Activated CD4-positive, alpha-beta T cell treated with anti-CD3 and anti-CD28 coated beads for 36 hours (primary cell): ENCODE results near the gene COL4A1. TPM values are rescaled to one million over a fixed set of nuclear protein-coding genes. Genes with fewer than 3 reads are reported as not detected.

Experiments used
- ATAC-seq: fragments of 200-7000 bp; cut with Tn5 transposase; one replicate; pipeline ENCODE4 v1.10.0; 2021; ENCODE audit warnings: mild to moderate bottlenecking, moderate library complexity
- CTCF ChIA-PET: fragments of 350-600 bp; sonication (Branson Sonifier 250); formaldehyde crosslinking; loops from one replicate; lab custom pipeline; 2021; ENCODE audit warnings: antibody characterized with exemption; lab: Charles Lee
- POLR2A ChIA-PET: fragments of 350-600 bp; sonication (Branson Sonifier 250); formaldehyde crosslinking; loops from one replicate; lab custom pipeline; 2021; ENCODE audit warnings: antibody characterized with exemption, inconsistent platforms; lab: Charles Lee
- DNase-seq: peaks from one replicate; pipeline ENCODE4 v3.0.0-alpha.2; 2020
- H3K27ac Mint-ChIP-seq: one replicate; pipeline ENCODE4 v1.8.0; 2021; ENCODE audit warnings: mixed read lengths
- H3K27me3 Mint-ChIP-seq: one replicate; pipeline ENCODE4 v1.8.0; 2021; ENCODE audit warnings: mixed read lengths
- H3K36me3 Mint-ChIP-seq: one replicate; pipeline ENCODE4 v1.8.0; 2021; ENCODE audit warnings: low read depth, mixed read lengths
- H3K4me1 Mint-ChIP-seq: one replicate; pipeline ENCODE4 v1.8.0; 2021; ENCODE audit warnings: mixed read lengths
- H3K4me3 Mint-ChIP-seq: one replicate; pipeline ENCODE4 v1.8.0; 2021; ENCODE audit warnings: mild to moderate bottlenecking, moderate library complexity, mixed read lengths
- H3K9me3 Mint-ChIP-seq: one replicate; pipeline ENCODE4 v1.8.0; 2021; ENCODE audit warnings: low read depth, mixed read lengths
- intact Hi-C, 2 experiments: fragments of 100-400 bp; cut with DNase I in 1 of 2; cut with micrococcal nuclease in 1 of 2; formaldehyde crosslinking; loops; one replicate each; pipeline versions ENCODE4 v1.14.2 to v1.15.1; 2022 to 2024; cut with DNase I, micrococcal nuclease
- total RNA-seq, 2 experiments: library from RNA; stranded (reverse); gene quantifications; one replicate each; pipeline ENCODE4 v1.2.3, GENCODE V29; 2021

The COL4A1 gene
- total RNA-seq, 2 experiments from 2014 or later: 0.14 TPM; not detected in 1

- Mint-ChIP-seq H3K9me3 (no peaks in the 10 kb centered on the region), H3K27me3 (peaks cover 13% of the 10 kb centered on the region)
Measured at GRCh38 chr13:110340812-110341444, 34.0 kb upstream of the COL4A1 start.

GRCh38 chr13:110339975-110340550, 33.1 kb upstream of the COL4A1 start:
- Mint-ChIP-seq H3K27me3 (peaks cover 13% of the 10 kb centered on the region), H3K4me1 (peaks cover 25% of the 10 kb centered on the region), H3K4me3 (no peak overlapping the region), H3K36me3 (no peaks in the 10 kb centered on the region), H3K9me3 (peaks cover 2% of the 10 kb centered on the region), H3K27ac (peak overlapping the region; percentile 48)
- intact Hi-C loops: loop anchor here in 1 of 2 experiments (2.0 kb wide), 1 partner anchor 19 kb away; no protein-coding TSS in a partner anchor
- ChIA-PET POLR2A (interaction anchor here (0.5 kb wide), 1 partner anchor 28 kb away, joined by 3 read pairs; no protein-coding TSS in a partner anchor), CTCF (interaction anchor here (1.1 kb wide), 1 partner anchor 12 kb away, joined by 6 read pairs; no protein-coding TSS in a partner anchor)
- ATAC-seq (no peak), DNase-seq (no peak)

More at GRCh38 chr13:110340812-110341444, 34.0 kb upstream of the COL4A1 start:
- Mint-ChIP-seq H3K4me3 (peak overlapping the region; percentile 29), H3K36me3 (no peaks in the 10 kb centered on the region), H3K4me1 (peaks cover 25% of the 10 kb centered on the region), H3K27ac (peak overlapping the region; percentile 78)
- POLR2A ChIA-PET: interaction anchor here (0.5 kb wide), 1 partner anchor 28 kb away, joined by 3 read pairs; no protein-coding TSS in a partner anchor
- DNase-seq (peak; percentile 87), ATAC-seq (peak; percentile 96)
- intact Hi-C loops: loop anchor here in 1 of 2 experiments (2.0 kb wide), 1 partner anchor 20 kb away; no protein-coding TSS in a partner anchor
- CTCF ChIA-PET: interaction anchor here (0.7 to 1.1 kb wide), 2 partner anchors 11 to 917 kb away, joined by 4 to 6 read pairs; no protein-coding TSS in a partner anchor

GRCh38 chr13:110339263-110339662, 32.3 kb upstream of the COL4A1 start:
- intact Hi-C loops: no loop called here
- no peak overlapping the region for H3K4me3 Mint-ChIP-seq
- no peak overlapping the region for H3K27ac Mint-ChIP-seq
- ChIA-PET POLR2A (no interaction called here), CTCF (no interaction called here)
- H3K27me3 Mint-ChIP-seq: peaks cover 13% of the 10 kb centered on the region
- DNase-seq (no peak), ATAC-seq (no peak)
- peaks cover 2% of the 10 kb centered on the region for H3K9me3 Mint-ChIP-seq
- H3K36me3 Mint-ChIP-seq: no peaks in the 10 kb centered on the region
- H3K4me1 Mint-ChIP-seq: peaks cover 25% of the 10 kb centered on the region

- ATAC-seq (no peak), DNase-seq (no peak)
- no peaks in the 10 kb centered on the region for H3K36me3 Mint-ChIP-seq
- intact Hi-C loops: no loop called here
- no peak overlapping the region for H3K4me3 Mint-ChIP-seq
- peaks cover 2% of the 10 kb centered on the region for H3K9me3 Mint-ChIP-seq
- POLR2A ChIA-PET: no interaction called here
- peaks cover 25% of the 10 kb centered on the region for H3K4me1 Mint-ChIP-seq
- CTCF ChIA-PET: no interaction called here
- peaks cover 13% of the 10 kb centered on the region for H3K27me3 Mint-ChIP-seq
- no peak overlapping the region for H3K27ac Mint-ChIP-seq
Measured at GRCh38 chr13:110338441-110339101, 31.6 kb upstream of the COL4A1 start.

- Mint-ChIP-seq H3K4me1 (peaks cover 25% of the 10 kb centered on the region), H3K27me3 (peaks cover 13% of the 10 kb centered on the region), H3K9me3 (peaks cover 2% of the 10 kb centered on the region), H3K27ac (no peak overlapping the region), H3K4me3 (no peak overlapping the region), H3K36me3 (no peaks in the 10 kb centered on the region)
- DNase-seq: no peak
- ChIA-PET POLR2A (no interaction called here), CTCF (no interaction called here)
- no peak for ATAC-seq
- intact Hi-C loops: no loop called here
Measured at GRCh38 chr13:110337247-110337646, 30.3 kb upstream of the COL4A1 start.

GRCh38 chr13:110336681-110337080, 29.7 kb upstream of the COL4A1 start:
- Mint-ChIP-seq H3K36me3 (no peaks in the 10 kb centered on the region), H3K4me3 (no peak overlapping the region), H3K27ac (no peak overlapping the region), H3K9me3 (peaks cover 2% of the 10 kb centered on the region), H3K27me3 (peaks cover 13% of the 10 kb centered on the region), H3K4me1 (peaks cover 25% of the 10 kb centered on the region)
- POLR2A ChIA-PET: no interaction called here
- CTCF ChIA-PET: no interaction called here
- intact Hi-C loops: no loop called here
- no peak for ATAC-seq
- DNase-seq: no peak

- ATAC-seq (no peak), DNase-seq (no peak)
- peaks cover 19% of the 10 kb centered on the region for H3K4me1 Mint-ChIP-seq
- H3K36me3 Mint-ChIP-seq: no peaks in the 10 kb centered on the region
- peaks cover 2% of the 10 kb centered on the region for H3K9me3 Mint-ChIP-seq
- no peak overlapping the region for H3K4me3 Mint-ChIP-seq
- ChIA-PET CTCF (no interaction called here), POLR2A (no interaction called here)
- intact Hi-C loops: no loop called here
- H3K27ac Mint-ChIP-seq: no peak overlapping the region
- H3K27me3 Mint-ChIP-seq: peaks cover 11% of the 10 kb centered on the region
Measured at GRCh38 chr13:110336108-110336507, 29.2 kb upstream of the COL4A1 start.

GRCh38 chr13:110334841-110335490, 28.0 kb upstream of the COL4A1 start:
- Mint-ChIP-seq H3K9me3 (peaks cover 2% of the 10 kb centered on the region), H3K4me3 (no peak overlapping the region), H3K27ac (no peak overlapping the region), H3K27me3 (peaks cover 7% of the 10 kb centered on the region), H3K4me1 (peaks cover 8% of the 10 kb centered on the region), H3K36me3 (no peaks in the 10 kb centered on the region)
- intact Hi-C loops: no loop called here
- no peak for ATAC-seq
- DNase-seq: no peak
- ChIA-PET POLR2A (no interaction called here), CTCF (interaction anchor here (0.6 kb wide), 1 partner anchor 13 kb away, joined by 3 read pairs; no protein-coding TSS in a partner anchor)

- DNase-seq: no peak
- peaks cover 10% of the 10 kb centered on the region for H3K27me3 Mint-ChIP-seq
- intact Hi-C loops: no loop called here
- CTCF ChIA-PET: interaction anchor here (0.6 kb wide), 1 partner anchor 14 kb away, joined by 3 read pairs; no protein-coding TSS in a partner anchor
- peaks cover 1% of the 10 kb centered on the region for H3K4me1 Mint-ChIP-seq
- no peak overlapping the region for H3K27ac Mint-ChIP-seq
- no peaks in the 10 kb centered on the region for H3K36me3 Mint-ChIP-seq
- ATAC-seq: no peak
- no peak overlapping the region for H3K4me3 Mint-ChIP-seq
- POLR2A ChIA-PET: no interaction called here
- H3K9me3 Mint-ChIP-seq: peaks cover 2% of the 10 kb centered on the region
Measured at GRCh38 chr13:110334256-110334655, 27.3 kb upstream of the COL4A1 start.

GRCh38 chr13:110333837-110334236, 26.9 kb upstream of the COL4A1 start:
- DNase-seq: no peak
- no peak for ATAC-seq
- H3K4me3 Mint-ChIP-seq: no peak overlapping the region
- ChIA-PET CTCF (no interaction called here), POLR2A (no interaction called here)
- no peaks in the 10 kb centered on the region for H3K4me1 Mint-ChIP-seq
- peaks cover 8% of the 10 kb centered on the region for H3K27me3 Mint-ChIP-seq
- H3K9me3 Mint-ChIP-seq: peaks cover 2% of the 10 kb centered on the region
- no peak overlapping the region for H3K27ac Mint-ChIP-seq
- intact Hi-C loops: no loop called here
- no peaks in the 10 kb centered on the region for H3K36me3 Mint-ChIP-seq

- POLR2A ChIA-PET: no interaction called here
- H3K27ac Mint-ChIP-seq: no peak overlapping the region
- no peak overlapping the region for H3K4me3 Mint-ChIP-seq
- peaks cover 9% of the 10 kb centered on the region for H3K27me3 Mint-ChIP-seq
- H3K4me1 Mint-ChIP-seq: no peaks in the 10 kb centered on the region
- CTCF ChIA-PET: no interaction called here
- no peaks in the 10 kb centered on the region for H3K36me3 Mint-ChIP-seq
- intact Hi-C loops: no loop called here
- no peak for DNase-seq
- peaks cover 2% of the 10 kb centered on the region for H3K9me3 Mint-ChIP-seq
- ATAC-seq: no peak
Measured at GRCh38 chr13:110332750-110333149, 25.8 kb upstream of the COL4A1 start.
